SK-MEL-5 (cell line): ENCODE results near the gene INPP5A. TPM values are rescaled to one million over a fixed set of nuclear protein-coding genes. Genes with fewer than 3 reads are reported as not detected.
"Not testable (repeated sequence)": the region's sequence is repeated elsewhere in the genome, so short reads cannot be mapped to it uniquely, and the experiment has no call there.

Experiments
- DNase-seq: peaks from one replicate; pipeline ENCODE4 v3.0.0-alpha.2; 2016; ENCODE audit warnings: low read depth, low spot score
- in situ Hi-C: cut with HindIII; loops from 2 replicates; pipeline ENCODE4 v1.10.0; 2016; ENCODE audit warnings: low sequenced_read_pairs, high pct_unique_total_duplicates, low pct_unique_long_range_greater_than_20kb
- total RNA-seq: library from RNA; depleted of rRNA; stranded (reverse); fragments of >200 nt; shearing (Covaris generic); gene quantifications from 2 replicates; pipeline ENCODE4 v1.2.3, GENCODE V29; 2014

INPP5A gene
- total RNA-seq, 1 experiment from 2014 or later: 11.1 TPM

- in situ Hi-C loops: no loop called here
- DNase-seq: no peak
These were observed 36.7 kb upstream of the INPP5A start for GRCh38 chr10:132500781-132501415.

GRCh38 chr10:132502544-132503300, 34.9 kb upstream of the INPP5A start:
- no peak for DNase-seq
- in situ Hi-C loops: no loop called here

GRCh38 chr10:132503581-132504421, 33.8 kb upstream of the INPP5A start:
- in situ Hi-C loops: no loop called here
- DNase-seq: no peak

GRCh38 chr10:132504501-132505272, 32.9 kb upstream of the INPP5A start:
- DNase-seq: no peak
- in situ Hi-C loops: no loop called here

- DNase-seq, in situ Hi-C loops: not testable (repeated sequence)
These were observed 32.0 kb upstream of the INPP5A start for GRCh38 chr10:132505546-132505945.

GRCh38 chr10:132506711-132507408, 30.7 kb upstream of the INPP5A start:
- DNase-seq: no peak

GRCh38 chr10:132507409-132507955, 30.1 kb upstream of the INPP5A start:
- in situ Hi-C loops: no loop called here
- DNase-seq: no peak

More at GRCh38 chr10:132506711-132507408, 30.7 kb upstream of the INPP5A start:
- in situ Hi-C loops: no loop called here

GRCh38 chr10:132507956-132508490, 29.6 kb upstream of the INPP5A start:
- in situ Hi-C loops: no loop called here
- no peak for DNase-seq

GRCh38 chr10:132508581-132509443, 28.8 kb upstream of the INPP5A start:
- in situ Hi-C loops: no loop called here
- no peak for DNase-seq

GRCh38 chr10:132509506-132510173, 27.9 kb upstream of the INPP5A start:
- in situ Hi-C loops: no loop called here
- no peak for DNase-seq

- no peak for DNase-seq
- in situ Hi-C loops: no loop called here
These were observed 27.4 kb upstream of the INPP5A start for GRCh38 chr10:132510174-132510611.

- no peak for DNase-seq
- in situ Hi-C loops: no loop called here
These were observed 26.2 kb upstream of the INPP5A start for GRCh38 chr10:132511121-132512051.

GRCh38 chr10:132512052-132512442, 25.5 kb upstream of the INPP5A start:
- no peak for DNase-seq
- in situ Hi-C loops: no loop called here

GRCh38 chr10:132512693-132513345, 24.8 kb upstream of the INPP5A start:
- in situ Hi-C loops: no loop called here
- no peak for DNase-seq
